ENCODE results near the gene PKNOX1. TPM values are rescaled to one million over a fixed set of nuclear protein-coding genes. Genes with fewer than 3 reads are reported as not detected.
"Not testable (repeated sequence)": the region's sequence is repeated elsewhere in the genome, so short reads cannot be mapped to it uniquely, and the experiment has no call there.

Gene PKNOX1
- total RNA-seq, 1 donor: 11.9 TPM

DNA sequence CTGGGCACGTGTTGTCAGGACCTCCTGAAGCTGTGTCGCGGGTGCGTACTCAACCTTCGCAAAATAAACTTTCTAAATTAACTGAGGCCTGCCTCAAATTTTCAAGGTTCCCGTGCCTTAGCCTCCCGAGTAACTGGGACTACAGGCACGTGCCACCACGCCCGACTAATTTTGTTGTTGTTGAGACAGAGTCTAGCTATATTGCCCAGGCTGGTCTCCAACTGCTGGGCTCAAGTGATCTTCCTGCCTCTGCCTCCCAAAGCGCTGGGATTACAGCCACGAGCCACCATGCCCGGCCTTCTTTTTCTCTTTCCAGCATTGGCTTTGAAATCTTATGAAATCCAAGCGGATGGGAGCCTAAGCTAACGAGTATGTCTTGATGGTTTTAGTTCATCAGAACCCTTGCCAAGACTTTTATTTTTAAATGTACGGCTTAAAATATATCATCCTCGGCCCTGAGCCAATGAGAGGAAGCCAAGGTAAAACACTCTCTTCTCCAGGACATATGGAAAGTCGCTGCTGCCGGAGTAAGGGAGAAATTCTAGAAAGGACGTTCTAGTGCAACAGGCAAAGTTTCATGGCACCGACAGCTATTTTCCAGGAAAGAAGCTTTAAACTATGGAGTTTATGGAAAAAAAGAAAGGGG is 36.3 kb upstream of the PKNOX1 start:
- Histone ChIP-seq H3K27ac (ENCODE audit: low read depth, low read length) (no peak overlapping the region), H3K4me3 (ENCODE audit: insufficient read depth, low read length) (no peak overlapping the region), H3K36me3 (ENCODE audit: insufficient read depth, low read length) (no peaks in the 10 kb centered on the region), H3K27me3 (ENCODE audit: insufficient read depth, low read length) (no peaks in the 10 kb centered on the region), H3K79me2 (ENCODE audit: insufficient read depth, low read length) (no peaks in the 10 kb centered on the region), H3K9me3 (ENCODE audit: low read depth, low read length) (no peaks in the 10 kb centered on the region), H3K4me2 (ENCODE audit: insufficient read depth, low read length) (no peak overlapping the region), H3K4me1 (ENCODE audit: insufficient read depth, low read length) (peaks cover 8% of the 10 kb centered on the region), H4K20me1 (ENCODE audit: insufficient read depth, low read length) (no peaks in the 10 kb centered on the region), H2AFZ (ENCODE audit: low read length) (no peak overlapping the region)
- TF ChIP-seq, protein P1, sequence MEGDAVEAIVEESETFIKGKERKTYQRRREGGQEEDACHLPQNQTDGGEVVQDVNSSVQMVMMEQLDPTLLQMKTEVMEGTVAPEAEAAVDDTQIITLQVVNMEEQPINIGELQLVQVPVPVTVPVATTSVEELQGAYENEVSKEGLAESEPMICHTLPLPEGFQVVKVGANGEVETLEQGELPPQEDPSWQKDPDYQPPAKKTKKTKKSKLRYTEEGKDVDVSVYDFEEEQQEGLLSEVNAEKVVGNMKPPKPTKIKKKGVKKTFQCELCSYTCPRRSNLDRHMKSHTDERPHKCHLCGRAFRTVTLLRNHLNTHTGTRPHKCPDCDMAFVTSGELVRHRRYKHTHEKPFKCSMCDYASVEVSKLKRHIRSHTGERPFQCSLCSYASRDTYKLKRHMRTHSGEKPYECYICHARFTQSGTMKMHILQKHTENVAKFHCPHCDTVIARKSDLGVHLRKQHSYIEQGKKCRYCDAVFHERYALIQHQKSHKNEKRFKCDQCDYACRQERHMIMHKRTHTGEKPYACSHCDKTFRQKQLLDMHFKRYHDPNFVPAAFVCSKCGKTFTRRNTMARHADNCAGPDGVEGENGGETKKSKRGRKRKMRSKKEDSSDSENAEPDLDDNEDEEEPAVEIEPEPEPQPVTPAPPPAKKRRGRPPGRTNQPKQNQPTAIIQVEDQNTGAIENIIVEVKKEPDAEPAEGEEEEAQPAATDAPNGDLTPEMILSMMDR (IDR thresholded peaks at IDR 0.05; ENCODE audit: extremely low read depth, low read depth, low read length): no peak
- DNase-seq (ENCODE audit: insufficient read length, low spot score, missing footprints): no peak

DNA sequence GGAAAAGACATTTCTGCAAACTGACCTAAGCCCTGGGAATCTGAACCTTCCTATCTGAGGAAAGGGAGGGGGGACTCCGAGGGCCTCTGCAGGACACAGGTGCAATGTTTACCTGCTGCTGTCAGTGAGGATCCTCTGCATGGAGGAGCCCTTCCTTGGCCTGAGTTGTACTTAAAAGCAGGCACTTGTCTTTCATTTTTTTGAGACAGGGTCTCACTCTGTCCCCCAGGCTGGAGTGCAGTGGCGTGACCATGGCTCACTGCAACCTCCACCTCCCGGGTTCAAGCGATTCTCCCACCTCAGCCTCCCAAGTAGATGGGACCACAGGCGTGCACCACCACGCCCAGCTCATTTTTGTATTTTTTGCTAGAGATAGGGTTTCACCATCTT is 35.8 kb upstream of the PKNOX1 start:
- not testable (repeated sequence) for H2AFZ ChIP-seq (ENCODE audit: low read length); H4K20me1 ChIP-seq (ENCODE audit: insufficient read depth, low read length)

DNA sequence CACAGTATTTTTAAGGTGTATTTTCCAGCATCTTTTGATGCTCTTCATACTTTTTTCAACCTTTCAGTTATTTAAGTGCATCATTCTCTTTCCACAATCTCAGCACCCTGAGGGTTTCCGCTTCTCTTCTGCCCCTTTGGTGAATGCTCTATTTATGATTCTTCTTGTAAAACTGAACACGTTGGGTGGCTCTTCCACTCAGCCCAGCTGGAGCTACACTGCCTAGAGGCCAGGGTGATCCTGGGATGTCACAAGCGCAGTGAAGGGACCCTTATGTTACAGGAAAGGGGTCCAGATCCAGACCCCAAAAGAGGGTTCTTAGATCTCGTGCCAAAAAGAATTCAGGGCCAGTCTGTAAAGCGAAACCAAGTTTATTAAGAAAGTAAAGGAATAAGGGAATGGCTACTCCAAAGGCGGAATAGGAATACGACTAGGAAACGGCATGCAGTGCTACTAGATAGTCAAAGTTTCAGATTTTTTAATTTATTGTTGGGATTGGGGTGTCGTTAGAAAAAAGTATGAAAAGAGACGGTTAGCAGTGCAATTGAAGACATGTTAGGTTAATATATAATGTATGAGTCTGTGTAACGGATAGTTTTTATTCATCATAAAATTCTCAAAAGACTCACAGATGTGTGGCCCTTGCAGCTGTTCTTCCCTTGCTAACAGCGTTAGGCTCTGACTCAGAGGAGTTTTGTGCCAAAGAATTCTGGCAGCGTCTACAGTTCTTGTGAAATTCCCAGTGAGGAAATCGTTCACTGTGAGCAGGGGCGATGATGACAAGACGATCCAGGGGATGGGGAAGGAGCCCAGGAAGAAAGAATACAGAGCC is 34.6 kb upstream of the PKNOX1 start:
- H3K79me2 ChIP-seq (ENCODE audit: insufficient read depth, low read length): no peaks in the 10 kb centered on the region
- peak overlapping the region; percentile 6 for H3K4me3 ChIP-seq (ENCODE audit: insufficient read depth, low read length)
- H3K27ac ChIP-seq (ENCODE audit: low read depth, low read length): peak overlapping the region; percentile 0
- no peak overlapping the region for H2AFZ ChIP-seq (ENCODE audit: low read length)
- peak; percentile 96 for DNase-seq (ENCODE audit: insufficient read length, low spot score, missing footprints)
- peak overlapping the region; percentile 57 for H3K4me2 ChIP-seq (ENCODE audit: insufficient read depth, low read length)
- H3K27me3 ChIP-seq (ENCODE audit: insufficient read depth, low read length): no peaks in the 10 kb centered on the region
- TF ChIP-seq, protein P1 (IDR thresholded peaks at IDR 0.05; ENCODE audit: extremely low read depth, low read depth, low read length): no peak
- no peaks in the 10 kb centered on the region for H4K20me1 ChIP-seq (ENCODE audit: insufficient read depth, low read length)
- H3K9me3 ChIP-seq (ENCODE audit: low read depth, low read length): no peaks in the 10 kb centered on the region
- no peaks in the 10 kb centered on the region for H3K36me3 ChIP-seq (ENCODE audit: insufficient read depth, low read length)
- H3K4me1 ChIP-seq (ENCODE audit: insufficient read depth, low read length): peaks cover 8% of the 10 kb centered on the region

More for the DNA sequence above, 35.8 kb upstream of the PKNOX1 start:
- H3K27ac ChIP-seq (ENCODE audit: low read depth, low read length); H3K9me3 ChIP-seq (ENCODE audit: low read depth, low read length); H3K4me3 ChIP-seq (ENCODE audit: insufficient read depth, low read length); H3K27me3 ChIP-seq (ENCODE audit: insufficient read depth, low read length); H3K36me3 ChIP-seq (ENCODE audit: insufficient read depth, low read length); H3K79me2 ChIP-seq (ENCODE audit: insufficient read depth, low read length); DNase-seq (ENCODE audit: insufficient read length, low spot score, missing footprints); H3K4me2 ChIP-seq (ENCODE audit: insufficient read depth, low read length); H3K4me1 ChIP-seq (ENCODE audit: insufficient read depth, low read length): not testable (repeated sequence)

DNA sequence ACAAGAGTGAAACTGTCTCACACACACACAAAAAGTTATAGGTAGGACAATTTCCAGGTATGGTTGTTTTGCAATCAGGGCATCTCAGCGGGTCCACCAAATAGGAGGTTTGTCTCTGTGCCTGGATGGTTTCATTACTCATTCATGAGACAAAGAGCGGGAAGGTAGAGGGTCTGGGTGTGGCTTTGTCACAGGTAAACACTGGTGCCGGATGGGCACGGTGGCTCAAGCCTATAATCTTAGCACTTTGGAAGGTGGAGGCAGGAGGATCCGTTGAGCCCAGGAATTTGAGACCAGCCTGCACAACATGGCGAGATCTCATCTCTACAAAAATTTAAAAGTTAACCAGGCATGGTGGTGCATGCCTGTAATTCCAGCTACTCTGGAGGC is 32.7 kb upstream of the PKNOX1 start:
- TF ChIP-seq, protein P1 (IDR thresholded peaks at IDR 0.05; ENCODE audit: extremely low read depth, low read depth, low read length): no peak
- no peak for DNase-seq (ENCODE audit: insufficient read length, low spot score, missing footprints)
- Histone ChIP-seq H3K79me2 (ENCODE audit: insufficient read depth, low read length) (no peaks in the 10 kb centered on the region), H3K4me2 (ENCODE audit: insufficient read depth, low read length) (no peak overlapping the region), H3K36me3 (ENCODE audit: insufficient read depth, low read length) (no peaks in the 10 kb centered on the region), H3K9me3 (ENCODE audit: low read depth, low read length) (no peaks in the 10 kb centered on the region), H3K4me3 (ENCODE audit: insufficient read depth, low read length) (no peak overlapping the region), H2AFZ (ENCODE audit: low read length) (no peak overlapping the region), H3K27me3 (ENCODE audit: insufficient read depth, low read length) (no peaks in the 10 kb centered on the region), H4K20me1 (ENCODE audit: insufficient read depth, low read length) (no peaks in the 10 kb centered on the region), H3K27ac (ENCODE audit: low read depth, low read length) (no peak overlapping the region), H3K4me1 (ENCODE audit: insufficient read depth, low read length) (peaks cover 8% of the 10 kb centered on the region)

All from osteoblast (primary cell).